HS-5 (cell line): ENCODE measurements around the gene NKX2-1.
"Not testable (repeated sequence)": the region's sequence is repeated elsewhere in the genome, so short reads cannot be mapped to it uniquely, and the experiment has no call there.

Experiments used
- DNase-seq: peaks from one replicate; pipeline ENCODE4 v3.0.0-alpha.2; 2012; ENCODE audit warnings: low read depth

The NKX2-1 gene

GRCh38 chr14:36505181-36505815 lies 14.7 kb downstream of the NKX2-1 start:
- no peak for DNase-seq

DNA sequence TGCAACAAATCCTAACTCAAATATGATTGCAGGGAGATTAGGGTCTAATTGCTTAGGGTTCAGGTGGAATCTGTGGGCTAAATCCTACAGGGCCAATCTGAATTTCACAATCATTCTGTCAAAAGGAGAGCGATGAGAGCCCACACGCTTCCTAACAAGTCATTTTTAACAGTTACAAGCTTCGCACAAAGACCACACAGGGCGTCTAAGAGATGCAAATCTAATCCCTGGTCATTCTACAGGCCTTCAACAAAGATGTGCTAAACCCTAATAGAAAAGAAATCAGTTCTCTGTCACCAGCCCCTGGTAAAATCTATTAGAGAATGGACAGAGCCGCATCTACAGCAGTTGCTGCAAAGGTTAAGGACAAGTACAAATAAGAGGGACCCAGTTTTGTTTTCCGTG lies 15.3 kb downstream of the NKX2-1 start:
- DNase-seq: no peak

GRCh38 chr14:36503771-36504741 lies 16.0 kb downstream of the NKX2-1 start:
- no peak for DNase-seq

- DNase-seq: no peak
These were observed 17.2 kb downstream of the NKX2-1 start for GRCh38 chr14:36502558-36503508.

- no peak for DNase-seq
These were observed 21.1 kb downstream of the NKX2-1 start for GRCh38 chr14:36498938-36499337.

DNA sequence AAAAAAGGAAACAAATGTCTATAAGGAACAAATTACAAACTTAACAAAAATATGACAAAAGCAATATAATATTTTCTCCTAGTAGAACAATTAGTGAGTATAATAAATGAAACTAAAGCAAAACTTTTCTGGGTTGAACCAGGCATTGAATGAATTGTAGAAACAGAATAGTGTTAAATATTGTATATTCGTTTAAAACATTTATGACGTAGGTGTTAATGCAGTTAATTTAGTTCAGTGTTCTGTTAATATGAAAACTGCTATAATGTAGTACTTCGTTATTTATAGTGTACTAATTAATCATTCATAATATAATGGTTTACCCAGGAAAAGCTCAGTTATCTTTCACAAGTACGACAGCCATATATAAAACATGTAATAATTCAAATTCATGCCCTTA lies 23.7 kb downstream of the NKX2-1 start:
- DNase-seq: no peak

DNA sequence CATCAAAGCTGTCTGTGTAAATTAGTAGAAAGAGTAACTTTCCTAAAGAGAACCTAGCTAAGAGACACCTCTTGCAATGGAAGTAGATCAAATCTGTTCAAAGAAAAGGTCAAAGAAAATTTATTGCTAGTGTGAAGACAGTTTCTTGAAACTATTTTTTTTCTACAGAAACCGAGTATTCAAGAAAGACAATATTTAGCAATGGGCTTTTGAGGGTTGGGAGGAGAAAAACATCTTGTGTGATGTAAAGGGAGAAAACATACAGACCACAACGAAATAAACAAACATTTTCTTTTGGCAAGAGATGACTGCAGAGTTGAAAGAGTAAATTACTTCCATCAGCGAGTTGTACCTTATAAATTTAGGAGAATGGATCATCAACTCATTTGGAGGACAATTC lies 24.4 kb downstream of the NKX2-1 start:
- no peak for DNase-seq

DNA sequence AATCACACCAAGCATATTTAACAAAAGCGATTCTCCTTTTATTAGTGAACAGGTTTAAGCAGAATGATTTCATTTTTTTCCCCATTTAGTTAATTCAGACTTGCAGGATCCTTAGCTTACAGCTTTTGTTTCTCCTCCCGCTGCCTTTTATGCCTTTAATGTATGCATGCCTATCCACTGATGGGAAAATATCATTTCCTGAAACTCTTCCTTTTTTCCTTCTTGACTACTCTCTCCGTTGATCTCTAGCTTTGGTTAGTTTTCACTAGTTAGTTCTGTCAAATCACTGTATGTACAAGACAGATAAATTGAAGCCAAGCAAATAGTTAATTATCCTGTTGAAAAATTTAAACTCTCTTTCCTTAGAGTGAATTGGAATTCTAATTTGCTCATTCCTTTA lies 26.3 kb downstream of the NKX2-1 start:
- DNase-seq: no peak

GRCh38 chr14:36485773-36486172 lies 34.3 kb downstream of the NKX2-1 start:
- no peak for DNase-seq

DNA sequence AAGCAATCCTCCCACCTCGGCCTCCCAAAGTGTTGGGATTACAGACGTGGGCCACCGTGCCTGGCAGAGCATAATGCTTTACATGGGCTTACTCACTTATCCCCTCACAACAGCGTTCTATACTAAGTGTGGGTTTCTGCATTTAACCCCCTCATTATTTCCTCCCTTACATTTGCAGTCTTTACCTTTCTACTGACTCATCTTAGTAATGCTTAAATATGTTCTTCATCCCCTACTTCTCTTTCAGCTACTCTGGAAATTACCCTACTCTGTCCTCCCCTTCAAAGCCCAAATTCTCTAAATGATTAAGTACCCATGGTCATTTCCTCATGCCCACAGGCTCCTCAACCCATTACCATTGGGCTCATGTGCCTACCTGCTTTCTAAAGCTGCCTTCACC lies 40.7 kb downstream of the NKX2-1 start:
- no peak for DNase-seq

DNA sequence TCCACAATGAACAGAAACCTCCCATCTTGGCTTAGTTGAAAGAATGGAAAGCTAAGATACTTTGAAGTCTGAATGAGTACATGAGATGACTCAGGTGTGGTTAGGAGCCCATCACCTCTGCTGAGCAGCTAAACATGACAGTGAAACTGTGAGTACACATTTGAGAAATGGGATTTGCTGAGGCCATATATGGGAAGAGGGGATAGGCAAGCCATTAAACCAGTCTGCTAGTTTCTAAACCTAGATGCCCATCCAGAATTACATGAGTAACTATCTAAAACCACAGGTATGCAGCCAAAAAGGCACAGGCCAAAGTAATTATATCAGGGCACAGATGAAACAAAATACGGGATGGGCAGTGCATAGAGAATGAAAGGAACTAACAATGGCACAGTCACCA lies 41.2 kb downstream of the NKX2-1 start:
- peak; percentile 10 for DNase-seq

DNA sequence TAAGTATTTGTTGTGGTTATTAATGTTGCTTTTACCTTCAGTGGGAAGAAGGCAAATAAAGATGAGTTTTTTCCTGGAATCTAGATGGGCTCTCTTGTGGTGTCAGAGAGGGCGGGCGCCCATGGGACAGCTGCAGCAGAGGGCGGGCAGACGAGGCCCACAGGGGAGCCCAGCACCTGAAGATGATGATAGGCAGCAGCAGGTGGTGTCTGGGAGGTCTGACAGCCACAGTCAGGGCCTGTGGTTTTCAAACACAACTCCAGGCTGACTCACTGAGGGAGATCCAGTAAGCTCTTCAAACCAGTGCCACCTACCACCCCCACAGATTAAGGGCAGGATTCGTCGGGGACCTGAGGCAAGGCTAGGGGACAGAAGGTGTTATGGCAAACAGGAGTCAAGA lies 42.8 kb downstream of the NKX2-1 start:
- DNase-seq: no peak

DNA sequence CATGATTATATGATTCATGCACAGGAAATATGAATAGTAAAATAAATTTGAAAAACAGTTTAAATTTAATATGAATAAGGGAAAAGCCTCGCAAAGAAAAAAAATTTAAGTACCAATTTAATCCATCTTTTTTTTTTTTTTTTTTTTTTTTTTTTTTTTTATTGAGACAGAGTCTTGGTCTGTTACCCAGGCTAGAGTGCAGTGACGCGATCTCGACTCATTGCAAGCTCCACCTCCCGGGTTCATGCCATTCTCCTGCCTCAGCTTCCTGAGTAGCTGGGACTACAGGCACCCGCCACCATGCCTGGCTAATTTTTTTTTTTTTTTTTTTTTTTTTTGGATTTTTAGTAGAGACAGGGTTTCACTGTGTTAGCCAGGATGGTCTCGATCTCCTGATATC lies 44.0 kb downstream of the NKX2-1 start:
- DNase-seq: not testable (repeated sequence)

- no peak for DNase-seq
These were observed 45.4 kb downstream of the NKX2-1 start for GRCh38 chr14:36474593-36474992.

DNA sequence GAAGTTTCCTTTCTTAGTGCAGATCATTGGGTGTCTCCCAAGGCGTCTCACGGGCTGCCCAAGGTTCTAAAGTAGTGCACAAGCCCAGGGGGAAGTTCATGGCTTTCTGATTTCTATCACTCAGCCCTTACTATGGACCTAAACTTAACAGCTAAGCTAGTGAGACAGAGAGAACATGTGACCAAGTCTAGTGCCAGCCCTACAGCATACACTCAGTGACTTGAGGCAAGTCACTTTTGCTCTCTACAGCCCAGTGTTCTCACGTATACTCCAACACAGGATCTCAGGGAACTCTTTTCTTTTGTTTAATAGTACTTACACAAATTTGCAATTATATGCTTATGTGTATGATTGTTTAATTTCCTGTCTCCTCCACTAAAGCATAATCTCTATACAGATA lies 48.6 kb downstream of the NKX2-1 start:
- no peak for DNase-seq

DNA sequence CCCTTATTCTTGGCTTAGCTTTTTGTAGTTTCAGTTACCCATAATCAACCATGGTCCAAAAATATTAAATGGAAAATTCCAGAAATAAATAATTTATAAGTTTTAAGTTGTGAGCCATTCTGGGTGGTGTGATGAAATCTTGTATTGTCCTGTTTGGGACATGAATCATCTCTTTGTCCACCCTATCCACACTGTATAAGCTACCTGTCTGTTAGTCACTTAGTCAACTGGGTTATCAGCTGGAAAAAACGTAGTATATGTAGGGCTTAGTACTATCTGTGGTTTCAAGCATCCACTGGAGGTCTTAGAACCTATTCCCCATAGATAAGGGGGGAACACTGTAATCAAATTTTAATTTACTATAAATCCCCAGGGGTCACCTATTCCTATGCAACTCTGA lies 52.7 kb downstream of the NKX2-1 start:
- no peak for DNase-seq
